Ascending aorta (tissue), 2 donors: Measurements from ENCODE around the gene ZFP69. TPM values are rescaled to one million over a fixed set of nuclear protein-coding genes. Genes with fewer than 3 reads are reported as not detected.

ENCODE experiments used
- DNase-seq, 2 donors: peaks; one replicate each; pipeline ENCODE4 v3.0.0-alpha.2; 2019; ENCODE audit warnings: low spot score in 2 of 2
- H3K27ac ChIP-seq, 2 donors: fragments of 200-600 bp; sonication (generic); one replicate each; pipeline ENCODE4 v1.5.1; 2016 to 2017; ENCODE audit warnings: mild to moderate bottlenecking in 1 of 2
- H3K27me3 ChIP-seq: fragments of 200-600 bp; sonication (generic); one replicate; pipeline ENCODE4 v1.5.1; 2017
- H3K36me3 ChIP-seq, 2 donors: fragments of 200-600 bp; sonication (generic); one replicate each; pipeline ENCODE4 v1.5.1; 2016
- H3K4me1 ChIP-seq, 2 donors: fragments of 200-600 bp; sonication (generic); one replicate each; pipeline ENCODE4 v1.5.1; 2016 to 2017; ENCODE audit warnings: mild to moderate bottlenecking in 1 of 2
- H3K4me3 ChIP-seq, 2 donors: fragments of 200-600 bp; sonication (generic); one replicate each; pipeline ENCODE4 v1.5.1; 2016 to 2017; ENCODE audit warnings: mild to moderate bottlenecking in 1 of 2
- H3K9me3 ChIP-seq, 2 donors: fragments of 200-600 bp; sonication (generic); one replicate each; pipeline ENCODE4 v1.5.1; 2016
- intact Hi-C: fragments of 100-400 bp; cut with DNase I; formaldehyde crosslinking; loops from one replicate; pipeline ENCODE4 v1.15.1; 2023
- total RNA-seq: library from RNA; depleted of rRNA; stranded (reverse); fragments of >200 nt; gene quantifications from one replicate; pipeline ENCODE4 v1.1.0, GENCODE V29; 2016
- TF ChIP-seq, protein P1 (sequence below), 3 experiments: fragments of 200-600 bp in 2 of 3; fragments of 450-650 bp in 1 of 3; sonication (generic) in 2 of 3; IDR thresholded peaks; one replicate each; pipeline ENCODE4 v1.5.1; 2016 to 2019; ENCODE audit warnings: antibody characterized with exemption in 3 of 3, mild to moderate bottlenecking in 1 of 3, moderate library complexity in 1 of 3

Gene ZFP69
- total RNA-seq, 1 donor from 2014 or later: 2.8 TPM

GRCh38 chr1:40532844-40533424 lies 55.8 kb downstream of the ZFP69 start:
- intact Hi-C loops: loop anchor here (5.0 kb wide), 1 partner anchor 134 kb away; the partner anchor contains the start of gene RIMS3
- peaks cover 0 to 2% of the 10 kb centered on the region in 2 donors for H3K36me3 ChIP-seq
- TF ChIP-seq, protein P1, sequence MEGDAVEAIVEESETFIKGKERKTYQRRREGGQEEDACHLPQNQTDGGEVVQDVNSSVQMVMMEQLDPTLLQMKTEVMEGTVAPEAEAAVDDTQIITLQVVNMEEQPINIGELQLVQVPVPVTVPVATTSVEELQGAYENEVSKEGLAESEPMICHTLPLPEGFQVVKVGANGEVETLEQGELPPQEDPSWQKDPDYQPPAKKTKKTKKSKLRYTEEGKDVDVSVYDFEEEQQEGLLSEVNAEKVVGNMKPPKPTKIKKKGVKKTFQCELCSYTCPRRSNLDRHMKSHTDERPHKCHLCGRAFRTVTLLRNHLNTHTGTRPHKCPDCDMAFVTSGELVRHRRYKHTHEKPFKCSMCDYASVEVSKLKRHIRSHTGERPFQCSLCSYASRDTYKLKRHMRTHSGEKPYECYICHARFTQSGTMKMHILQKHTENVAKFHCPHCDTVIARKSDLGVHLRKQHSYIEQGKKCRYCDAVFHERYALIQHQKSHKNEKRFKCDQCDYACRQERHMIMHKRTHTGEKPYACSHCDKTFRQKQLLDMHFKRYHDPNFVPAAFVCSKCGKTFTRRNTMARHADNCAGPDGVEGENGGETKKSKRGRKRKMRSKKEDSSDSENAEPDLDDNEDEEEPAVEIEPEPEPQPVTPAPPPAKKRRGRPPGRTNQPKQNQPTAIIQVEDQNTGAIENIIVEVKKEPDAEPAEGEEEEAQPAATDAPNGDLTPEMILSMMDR (IDR thresholded peaks at IDR 0.05): peak; percentile 34 to 58 (median 57)
- DNase-seq: no peak
- peak overlapping the region in 1 of 2 donors; percentile 77 for H3K4me3 ChIP-seq
- H3K27me3 ChIP-seq: no peaks in the 10 kb centered on the region
- H3K4me1 ChIP-seq: peaks cover 0 to 8% of the 10 kb centered on the region in 2 donors
- H3K27ac ChIP-seq: no peak overlapping the region
- no peaks in the 10 kb centered on the region for H3K9me3 ChIP-seq

- H3K27me3 ChIP-seq: no peaks in the 10 kb centered on the region
- peaks cover 0 to 8% of the 10 kb centered on the region in 2 donors for H3K4me1 ChIP-seq
- TF ChIP-seq, protein P1 (IDR thresholded peaks at IDR 0.05): no peak
- no peak for DNase-seq
- H3K4me3 ChIP-seq: no peak overlapping the region
- no peaks in the 10 kb centered on the region for H3K9me3 ChIP-seq
- peaks cover 0 to 4% of the 10 kb centered on the region in 2 donors for H3K36me3 ChIP-seq
- intact Hi-C loops: loop anchor here (5.0 kb wide), 1 partner anchor 133 kb away; the partner anchor contains the start of gene RIMS3
- H3K27ac ChIP-seq: no peak overlapping the region
These were observed 57.5 kb downstream of the ZFP69 start for GRCh38 chr1:40534589-40534988.

GRCh38 chr1:40535732-40536131 lies 58.6 kb downstream of the ZFP69 start:
- no peak overlapping the region for H3K27ac ChIP-seq
- intact Hi-C loops: no loop called here
- peaks cover 0 to 4% of the 10 kb centered on the region in 2 donors for H3K36me3 ChIP-seq
- H3K4me1 ChIP-seq: peaks cover 0 to 8% of the 10 kb centered on the region in 2 donors
- DNase-seq: no peak
- H3K9me3 ChIP-seq: no peaks in the 10 kb centered on the region
- H3K27me3 ChIP-seq: no peaks in the 10 kb centered on the region
- no peak overlapping the region for H3K4me3 ChIP-seq
- TF ChIP-seq, protein P1 (IDR thresholded peaks at IDR 0.05): no peak

- H3K9me3 ChIP-seq: no peaks in the 10 kb centered on the region
- intact Hi-C loops: no loop called here
- TF ChIP-seq, protein P1 (IDR thresholded peaks at IDR 0.05): no peak
- no peak overlapping the region for H3K27ac ChIP-seq
- H3K27me3 ChIP-seq: no peaks in the 10 kb centered on the region
- H3K4me3 ChIP-seq: no peak overlapping the region
- H3K4me1 ChIP-seq: no peaks in the 10 kb centered on the region
- no peak for DNase-seq
- peaks cover 20 to 21% of the 10 kb centered on the region in 2 donors for H3K36me3 ChIP-seq
These were observed 62.2 kb downstream of the ZFP69 start for GRCh38 chr1:40539338-40539737.

Other genes with a start within 250 kb of the ZFP69 start
- gene TMCO2, start 229.4 kb upstream of the ZFP69 start, total RNA-seq: not detected
- 61.8 TPM for gene ZMPSTE24, start 219.1 kb upstream of the ZFP69 start, total RNA-seq
- gene COL9A2, start 160.0 kb upstream of the ZFP69 start, total RNA-seq: 4.5 TPM
- gene SMAP2, start 103.6 kb upstream of the ZFP69 start, total RNA-seq: 33.5 TPM
- 3.8 TPM for gene ZFP69B, start 26.8 kb upstream of the ZFP69 start, total RNA-seq
- gene EXO5, start 31.5 kb downstream of the ZFP69 start, total RNA-seq: 16.3 TPM
- 0.85 TPM for gene ZNF684, start 54.3 kb downstream of the ZFP69 start, total RNA-seq
- 43.9 TPM for gene RIMS3, start 188.4 kb downstream of the ZFP69 start, total RNA-seq
- gene NFYC, start 214.4 kb downstream of the ZFP69 start, total RNA-seq: 75.9 TPM